ENCODE results near the gene MEF2A. TPM values are rescaled to one million over a fixed set of nuclear protein-coding genes. Genes with fewer than 3 reads are reported as not detected.

MEF2A gene
- total and polyA plus RNA-seq, 9 of the 15 experiments (the other 6 are each of a cell fraction or from before 2014, with no cell fraction given) = 1.6 to 18.7 (median 8.7) TPM

GRCh38 chr15:99564221-99565048 is 1.3 kb upstream of the MEF2A start (continued):
- TF ChIP-seq RBM25 (IDR thresholded peaks at IDR 0.05; ENCODE audit: low read depth, low read length, severe bottlenecking) (peak; percentile 20), SUPT5H (IDR thresholded peaks at IDR 0.05) (no peak), WHSC1 (IDR thresholded peaks at IDR 0.05; ENCODE audit: low read length) (no peak), BCOR (IDR thresholded peaks at IDR 0.05) (no peak), ZNF79 (CRISPR knock-in tag; IDR thresholded peaks at IDR 0.05; ENCODE audit: low read depth) (no peak), CTCF (IDR thresholded peaks at IDR 0.05 in 2 of 3, conservative IDR thresholded peaks at IDR 0.05 in 1 of 3; ENCODE audit: insufficient read depth in 2 of 3, low read depth in 1 of 3, low read length in 3 of 3) (no peak), HMBOX1 (IDR thresholded peaks at IDR 0.05) (no peak), ZBTB33 (CRISPR knock-in tag; IDR thresholded peaks at IDR 0.05) (peak; percentile 50; the same call in 1 of the 2 replicates), ELF1 (tag; IDR thresholded peaks at IDR 0.05) (no peak), HDAC6 (IDR thresholded peaks at IDR 0.05; ENCODE audit: low read depth, low read length) (no peak)

Measured in K562 (cell line).